MM.1S (cell line): Measurements from ENCODE around the gene COMMD3.

ENCODE experiments used
- DNase-seq: peaks from one replicate; pipeline ENCODE4 v3.0.0-alpha.2; 2015
- H2AFZ ChIP-seq: fragments of 300-600 bp; sonication (generic); 2 replicates; pipeline ENCODE4 v1.6.0; 2016; ENCODE audit warnings: antibody characterized with exemption, low read length
- H3F3A ChIP-seq: fragments of 300-600 bp; sonication (generic); 2 replicates; pipeline ENCODE4 v1.6.1; 2016; ENCODE audit warnings: mild to moderate bottlenecking, antibody characterized with exemption, low read length, moderate library complexity, mixed read lengths; ENCODE audit not compliant: insufficient read depth
- H3K27ac ChIP-seq: fragments of 300-600 bp; sonication (generic); 2 replicates; pipeline ENCODE4 v1.5.1; 2016; ENCODE audit warnings: mild to moderate bottlenecking, low read length
- H3K27me3 ChIP-seq: fragments of 300-600 bp; sonication (generic); replicated peaks from 2 replicates; pipeline ENCODE4 v1.6.0; 2016; ENCODE audit warnings: low read length; ENCODE audit not compliant: insufficient read depth
- H3K36me3 ChIP-seq: fragments of 300-600 bp; sonication (generic); replicated peaks from 2 replicates; pipeline ENCODE4 v1.6.1; 2016; ENCODE audit warnings: mild to moderate bottlenecking, low read length, mixed read lengths; ENCODE audit not compliant: insufficient read depth
- H3K4me1 ChIP-seq: fragments of 300-600 bp; sonication (generic); 2 replicates; pipeline ENCODE4 v1.6.1; 2016; ENCODE audit warnings: low read length, mixed read lengths
- H3K4me2 ChIP-seq: fragments of 300-600 bp; sonication (generic); 2 replicates; pipeline ENCODE4 v1.6.0; 2016; ENCODE audit warnings: low read depth, low read length
- H3K4me3 ChIP-seq: fragments of 300-600 bp; sonication (generic); 2 replicates; pipeline ENCODE4 v1.5.1; 2016; ENCODE audit warnings: low read length, mixed read lengths
- H3K79me2 ChIP-seq: fragments of 300-600 bp; sonication (generic); 2 replicates; pipeline ENCODE4 v1.6.1; 2016; ENCODE audit warnings: mixed run types, low read length, mixed read lengths
- H3K9ac ChIP-seq: fragments of 300-600 bp; sonication (generic); 2 replicates; pipeline ENCODE4 v1.6.1; 2016; ENCODE audit warnings: low read length, mixed read lengths
- H3K9me2 ChIP-seq: fragments of 300-600 bp; sonication (generic); replicated peaks from 2 replicates; pipeline ENCODE4 v1.6.1; 2016; ENCODE audit warnings: mild to moderate bottlenecking, low read length, mixed read lengths; ENCODE audit not compliant: insufficient read depth
- H3K9me3 ChIP-seq: fragments of 300-600 bp; sonication (generic); replicated peaks from 2 replicates; pipeline ENCODE4 v1.6.1; 2016; ENCODE audit warnings: mild to moderate bottlenecking, low read length, mixed read lengths; ENCODE audit not compliant: insufficient read depth
- H4K20me1 ChIP-seq: fragments of 300-600 bp; sonication (generic); 2 replicates; pipeline ENCODE4 v1.6.1; 2016; ENCODE audit warnings: mild to moderate bottlenecking, low read length, moderate library complexity, mixed read lengths; ENCODE audit not compliant: insufficient read depth
- CTCF ChIP-seq: fragments of 300-600 bp; sonication (generic); IDR thresholded peaks from 2 replicates; pipeline ENCODE4 v1.5.1; 2016; ENCODE audit warnings: antibody characterized with exemption, low read length, mixed read lengths
- EZH2 ChIP-seq: fragments of 300-600 bp; sonication (generic); optimal IDR thresholded peaks from 2 replicates; pipeline ENCODE3; 2017; ENCODE audit warnings: low read depth, mild to moderate bottlenecking, antibody characterized with exemption, low read length, mixed read lengths
- EZH2phosphoT487 ChIP-seq: fragments of 300-600 bp; sonication (generic); IDR thresholded peaks from 2 replicates; pipeline ENCODE4 v1.6.1; 2018; ENCODE audit warnings: antibody characterized with exemption, low read length

Gene COMMD3

GRCh38 chr10:22293747-22294404 lies 22.3 kb upstream of the COMMD3 start:
- Histone ChIP-seq H3K4me1 (peaks cover 14% of the 10 kb centered on the region), H3K9ac (no peak overlapping the region), H4K20me1 (no peaks in the 10 kb centered on the region), H3K27me3 (no peaks in the 10 kb centered on the region), H2AFZ (no peak overlapping the region), H3K36me3 (no peaks in the 10 kb centered on the region), H3K4me2 (no peak overlapping the region), H3K9me2 (no peaks in the 10 kb centered on the region), H3K79me2 (no peaks in the 10 kb centered on the region), H3F3A (peaks cover 5% of the 10 kb centered on the region; the same call in 1 of the 2 replicates), H3K27ac (no peak overlapping the region), H3K4me3 (no peak overlapping the region), H3K9me3 (no peaks in the 10 kb centered on the region)
- TF ChIP-seq EZH2 (no peak), EZH2phosphoT487 (no peak), CTCF (no peak)
- no peak for DNase-seq

DNA sequence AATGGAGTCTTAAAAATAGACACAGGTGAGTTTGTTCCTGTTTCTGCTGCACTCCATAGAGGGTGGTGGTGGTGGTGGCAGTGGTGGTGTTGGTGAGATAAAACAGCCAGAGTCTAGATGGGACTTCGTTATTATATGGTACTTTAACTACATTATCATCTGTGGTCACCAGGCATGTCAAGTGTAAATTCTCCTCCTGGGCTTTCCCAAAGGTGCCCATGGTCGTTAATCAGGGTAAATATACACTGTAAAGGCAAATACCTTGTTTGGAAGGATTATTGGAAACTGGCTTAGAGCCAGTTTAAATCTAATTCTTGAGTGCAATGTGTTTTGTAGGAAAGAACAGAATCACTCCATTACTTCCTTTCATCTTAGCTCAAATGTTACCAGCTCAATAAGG lies 21.5 kb upstream of the COMMD3 start:
- Histone ChIP-seq H3K4me1 (peaks cover 14% of the 10 kb centered on the region), H3K4me3 (no peak overlapping the region), H3K27me3 (no peaks in the 10 kb centered on the region), H3K9me3 (no peaks in the 10 kb centered on the region), H3K9ac (no peak overlapping the region), H2AFZ (no peak overlapping the region), H3K9me2 (no peaks in the 10 kb centered on the region), H4K20me1 (no peaks in the 10 kb centered on the region), H3F3A (peaks cover 5% of the 10 kb centered on the region; the same call in 1 of the 2 replicates), H3K36me3 (no peaks in the 10 kb centered on the region), H3K4me2 (no peak overlapping the region), H3K27ac (no peak overlapping the region), H3K79me2 (no peaks in the 10 kb centered on the region)
- no peak for DNase-seq
- TF ChIP-seq CTCF (no peak), EZH2 (no peak), EZH2phosphoT487 (no peak)

DNA sequence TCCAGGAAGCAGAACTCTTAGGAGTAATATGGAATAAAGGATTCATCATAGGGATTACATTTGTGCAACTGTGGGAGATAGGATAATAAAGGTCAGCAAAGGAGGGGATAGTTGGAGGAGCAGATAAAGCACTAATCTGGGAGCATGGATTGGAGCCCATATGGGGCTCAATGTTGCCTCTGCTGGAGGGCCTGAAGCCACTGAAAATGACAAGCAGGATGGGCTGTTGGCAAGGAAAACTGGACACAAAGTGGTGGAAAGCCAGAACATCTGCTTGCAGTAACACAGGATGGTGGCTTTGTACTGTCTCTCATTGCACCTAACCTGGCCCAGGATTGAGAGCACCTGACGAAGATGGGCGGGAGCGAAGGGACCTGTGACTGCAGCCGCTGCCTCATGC lies 15.0 kb upstream of the COMMD3 start:
- Histone ChIP-seq H3K9me2 (no peaks in the 10 kb centered on the region), H3K27me3 (no peaks in the 10 kb centered on the region), H3K9ac (no peak overlapping the region), H3K36me3 (no peaks in the 10 kb centered on the region), H3K4me2 (no peak overlapping the region), H3F3A (peaks cover 5% of the 10 kb centered on the region; the same call in 1 of the 2 replicates), H3K9me3 (no peaks in the 10 kb centered on the region), H3K79me2 (no peaks in the 10 kb centered on the region), H4K20me1 (no peaks in the 10 kb centered on the region), H3K27ac (no peak overlapping the region), H2AFZ (no peak overlapping the region), H3K4me3 (no peak overlapping the region), H3K4me1 (peaks cover 9% of the 10 kb centered on the region)
- DNase-seq, result no peak
- no peak for TF ChIP-seq EZH2phosphoT487

DNA sequence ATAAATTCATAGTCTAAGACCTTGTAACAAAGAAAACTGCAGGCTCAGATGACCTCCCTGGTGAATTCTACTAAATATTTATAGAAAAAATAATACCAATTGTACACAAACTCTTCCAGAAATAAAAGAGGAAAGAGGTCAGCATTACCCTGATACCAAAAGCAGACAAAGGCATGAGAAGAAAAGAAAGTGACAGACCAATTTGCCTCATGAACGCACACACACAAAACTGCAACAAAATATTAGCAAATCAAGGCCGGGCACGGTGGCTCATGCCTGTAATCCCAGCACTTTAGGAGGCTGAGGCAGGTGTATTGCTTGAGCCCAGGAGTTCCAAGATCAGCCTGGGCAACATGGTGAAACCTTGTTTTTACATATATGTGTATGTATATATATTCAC lies 12.7 kb upstream of the COMMD3 start:
- Histone ChIP-seq H3F3A (no peaks in the 10 kb centered on the region), H3K27me3 (no peaks in the 10 kb centered on the region), H3K9ac (no peak overlapping the region), H3K4me3 (no peak overlapping the region), H3K9me2 (no peaks in the 10 kb centered on the region), H3K36me3 (no peaks in the 10 kb centered on the region), H3K9me3 (no peaks in the 10 kb centered on the region), H3K79me2 (no peaks in the 10 kb centered on the region), H4K20me1 (no peaks in the 10 kb centered on the region), H3K27ac (no peak overlapping the region), H3K4me2 (no peak overlapping the region), H2AFZ (no peak overlapping the region), H3K4me1 (peaks cover 9% of the 10 kb centered on the region)
- TF ChIP-seq CTCF (no peak), EZH2 (no peak), EZH2phosphoT487 (no peak)
- DNase-seq, result no peak
